Lower leg skin (tissue), 4 donors: Measurements from ENCODE around the gene TTC23. TPM values are rescaled to one million over a fixed set of nuclear protein-coding genes. Genes with fewer than 3 reads are reported as not detected.
A peak's percentile ranks its signal among the peaks of the same experiment; 100 is the strongest.

Experiments
- DNase-seq, 2 donors: peaks; one replicate each; pipeline ENCODE4 v3.0.0-alpha.2; 2019; ENCODE audit warnings: low spot score in 2 of 2
- H3K4me3 ChIP-seq: fragments of 200-600 bp; sonication (generic); 2 replicates; pipeline ENCODE4 v1.5.1; 2017; ENCODE audit warnings: mild to moderate bottlenecking, low read depth; ENCODE audit not compliant: poor library complexity, severe bottlenecking
- CTCF ChIP-seq, 3 donors: fragments of 450-650 bp; IDR thresholded peaks; one replicate each; pipeline ENCODE4 v1.5.1; 2016; ENCODE audit warnings: antibody characterized with exemption in 3 of 3, mild to moderate bottlenecking in 3 of 3, moderate library complexity in 2 of 3
- POLR2A ChIP-seq, 2 donors: fragments of 450-650 bp; IDR thresholded peaks; one replicate each; pipeline ENCODE4 v1.6.1; 2016 to 2017; ENCODE audit warnings: antibody characterized with exemption in 2 of 2, mild to moderate bottlenecking in 1 of 2, moderate library complexity in 1 of 2
- WGBS, 2 donors: methylation state at CpG; one replicate each; pipeline ENCODE4 v1.1.5; 2018; 5-methylcytosine and 5-hydroxymethylcytosine counted together
- intact Hi-C: fragments of 100-400 bp; cut with DNase I; formaldehyde crosslinking; loops from one replicate; pipeline ENCODE4 v1.15.0; 2023; ENCODE audit warnings: low total_unique reads
- total RNA-seq, 4 donors: library from RNA; depleted of rRNA; stranded (reverse); fragments of >200 nt; gene quantifications; one replicate each; pipeline ENCODE4 v1.1.0, GENCODE V29; 2016

Gene TTC23
- total RNA-seq, 4 donors from 2014 or later: 16.3 to 23.7 (median 20.0) TPM

DNA sequence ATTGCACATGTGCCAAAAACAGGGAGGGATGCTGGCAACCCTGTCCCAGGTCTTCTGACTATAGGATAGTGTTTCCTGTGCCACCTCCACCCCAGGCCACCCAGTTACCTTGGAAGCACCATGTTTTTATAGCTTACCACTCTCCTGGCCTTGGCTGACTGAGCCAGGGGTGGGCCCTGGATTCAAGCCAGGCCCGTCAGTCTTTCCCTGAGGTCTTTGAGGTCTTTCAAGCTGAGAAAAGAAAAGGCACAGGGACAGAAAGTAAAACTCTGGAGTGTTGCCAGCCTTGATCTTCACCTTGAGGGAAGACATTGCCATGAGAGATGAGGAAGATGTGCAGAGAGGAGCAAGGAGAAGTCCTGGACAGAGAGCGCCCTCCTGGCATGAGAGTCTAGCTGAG, 98.2 kb downstream of the TTC23 start:
- peak in 1 of 2 donors; percentile 68 for DNase-seq
- TF ChIP-seq POLR2A (IDR thresholded peaks at IDR 0.05): no peak
- TF ChIP-seq CTCF (IDR thresholded peaks at IDR 0.05): no peak
- WGBS, 2 donors: 63 to 66% methylated on average over 2 of the region's 2 CpGs
- H3K4me3 ChIP-seq: no peak overlapping the region
- intact Hi-C loops: no loop called here

DNA sequence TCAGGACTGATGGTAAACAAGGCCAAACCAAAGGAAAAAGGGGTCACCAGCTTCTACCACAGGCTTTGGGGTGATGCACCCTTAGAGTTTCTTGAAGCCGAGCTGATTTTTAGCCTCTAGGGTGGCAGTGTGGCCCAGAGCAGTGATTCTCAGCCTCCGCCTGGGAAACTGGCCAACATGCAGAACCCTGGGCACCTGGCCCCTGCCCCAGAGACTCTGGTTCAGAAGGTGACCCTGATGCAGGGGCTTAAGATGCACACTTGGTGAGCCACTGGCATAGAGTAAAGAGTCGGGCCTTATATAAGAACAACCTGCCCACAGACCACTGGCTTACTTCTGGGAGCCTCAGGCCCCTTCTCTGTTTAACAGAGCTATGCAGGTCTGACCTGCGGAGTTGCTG, 100.0 kb downstream of the TTC23 start:
- intact Hi-C loops: no loop called here
- H3K4me3 ChIP-seq: no peak overlapping the region
- no peak for DNase-seq
- 95 to 98% methylated on average over 4 of the region's 4 CpGs for WGBS, 2 donors
- TF ChIP-seq CTCF (IDR thresholded peaks at IDR 0.05) (no peak), POLR2A (IDR thresholded peaks at IDR 0.05) (no peak)

GRCh38 chr15:99148851-99149276, 100.5 kb downstream of the TTC23 start:
- no peak for TF ChIP-seq CTCF (IDR thresholded peaks at IDR 0.05)
- TF ChIP-seq POLR2A (IDR thresholded peaks at IDR 0.05): no peak
- intact Hi-C loops: no loop called here
- H3K4me3 ChIP-seq: no peak overlapping the region
- peak in 1 of 2 donors; percentile 80 for DNase-seq
- WGBS, 2 donors: 71 to 81% methylated on average over 7 of the region's 7 CpGs

- TF ChIP-seq CTCF (IDR thresholded peaks at IDR 0.05) (no peak), POLR2A (IDR thresholded peaks at IDR 0.05) (no peak)
- intact Hi-C loops: no loop called here
- WGBS, 2 donors: 93 to 97% methylated on average over 5 of the region's 5 CpGs
- no peak overlapping the region for H3K4me3 ChIP-seq
- DNase-seq: no peak
These were observed 102.7 kb downstream of the TTC23 start for GRCh38 chr15:99146661-99147060.

- TF ChIP-seq POLR2A (IDR thresholded peaks at IDR 0.05) (no peak), CTCF (IDR thresholded peaks at IDR 0.05) (no peak)
- no peak overlapping the region for H3K4me3 ChIP-seq
- DNase-seq: peak in 1 of 2 donors; percentile 56
- 95 to 99% methylated on average over 6 of the region's 6 CpGs for WGBS, 2 donors
- intact Hi-C loops: no loop called here
These were observed 103.6 kb downstream of the TTC23 start for GRCh38 chr15:99145778-99146177.

GRCh38 chr15:99145005-99145404, 104.4 kb downstream of the TTC23 start:
- TF ChIP-seq POLR2A (IDR thresholded peaks at IDR 0.05): no peak
- no peak for TF ChIP-seq CTCF (IDR thresholded peaks at IDR 0.05)
- no peak overlapping the region for H3K4me3 ChIP-seq
- intact Hi-C loops: no loop called here
- no peak for DNase-seq
- WGBS, 2 donors: 86 to 91% methylated on average over 10 of the region's 10 CpGs
